ENCODE data around the gene ARHGEF28. TPM values are rescaled to one million over a fixed set of nuclear protein-coding genes. Genes with fewer than 3 reads are reported as not detected.

Gene ARHGEF28
- total and polyA plus RNA-seq, 2 donors (not counting 1 experiment from before 2014, with no cell fraction given): not detected

- Histone ChIP-seq H3K9ac (ENCODE audit: low read length) (no peak overlapping the region), H3K4me3 (ENCODE audit: control extremely low read depth in 1 of 5, extremely low read depth in 1 of 5, insufficient read depth in 1 of 5, low read depth in 2 of 5, low read length in 4 of 5) (no peak overlapping the region), H3K27ac (ENCODE audit: low read length in 2 of 2) (no peak overlapping the region), H3K4me2 (replicated peaks; ENCODE audit: low read depth, low read length, poor library complexity, severe bottlenecking) (no peak overlapping the region), H4K20me1 (ENCODE audit: control insufficient read depth, insufficient read depth, low read length, poor library complexity, severe bottlenecking) (no peaks in the 10 kb centered on the region), H3K9me3 (ENCODE audit: control extremely low read depth in 1 of 3, control insufficient read depth in 2 of 3, insufficient read depth in 1 of 3, low read length in 2 of 3) (no peaks in the 10 kb centered on the region), H2AFZ (ENCODE audit: insufficient read depth, low read depth, low read length, poor library complexity, severe bottlenecking) (no peak overlapping the region), H3K79me2 (ENCODE audit: control insufficient read depth, insufficient read depth, low read length) (no peaks in the 10 kb centered on the region), H3K36me3 (replicated peaks in 1 of 2; ENCODE audit: control extremely low read depth in 1 of 2, control insufficient read depth in 1 of 2, extremely low read depth in 1 of 2, insufficient read depth in 2 of 2, low read length in 1 of 2) (no peaks in the 10 kb centered on the region), H3K4me1 (ENCODE audit: control insufficient read depth in 2 of 2, insufficient read depth in 2 of 2, low read length in 2 of 2) (no peaks in the 10 kb centered on the region), H3K27me3 (replicated peaks in 1 of 4; ENCODE audit: control extremely low read depth in 1 of 4, control insufficient read depth in 3 of 4, insufficient read depth in 4 of 4, low read length in 3 of 4) (peaks cover 0 to 6% (median 2%) of the 10 kb centered on the region in 4 experiments)
- TF ChIP-seq EZH2 (IDR thresholded peaks at IDR 0.05; ENCODE audit: borderline replicate concordance, insufficient read depth, low read depth, low read length, poor library complexity, severe bottlenecking): no peak
- TF ChIP-seq CTCF (IDR thresholded peaks at IDR 0.05): no peak
- Mint-ChIP-seq H3K27me3 (peaks cover 43% of the 10 kb centered on the region), H3K4me3 (no peak overlapping the region), H3K27ac (no peak overlapping the region), H3K9me3 (ENCODE audit: insufficient read depth) (no peaks in the 10 kb centered on the region), H3K4me1 (no peaks in the 10 kb centered on the region)
- intact Hi-C loops (cut with micrococcal nuclease): no loop called here
- CTCF ChIA-PET: interaction anchor here (0.7 kb wide), 1 partner anchor 1452 kb away, joined by 5 read pairs; no protein-coding TSS in a partner anchor
- DNase-seq (no peak), ATAC-seq (ENCODE audit: low read depth) (no peak)
- POLR2A ChIA-PET: no interaction called here
- WGBS (ENCODE audit: insufficient coverage): 100% methylated on average over 1 of the region's 2 CpGs
These were observed 11.6 kb downstream of the ARHGEF28 start for GRCh38 chr5:73637565-73637964.

- intact Hi-C loops (cut with micrococcal nuclease): no loop called here
- Histone ChIP-seq H3K4me3 (ENCODE audit: control extremely low read depth in 1 of 5, extremely low read depth in 1 of 5, insufficient read depth in 1 of 5, low read depth in 2 of 5, low read length in 4 of 5) (no peak overlapping the region), H3K27ac (ENCODE audit: low read length in 2 of 2) (no peak overlapping the region), H3K9ac (ENCODE audit: low read length) (no peak overlapping the region), H3K4me2 (replicated peaks; ENCODE audit: low read depth, low read length, poor library complexity, severe bottlenecking) (no peak overlapping the region), H3K27me3 (replicated peaks in 1 of 4; ENCODE audit: control extremely low read depth in 1 of 4, control insufficient read depth in 3 of 4, insufficient read depth in 4 of 4, low read length in 3 of 4) (peaks cover 0 to 6% (median 2%) of the 10 kb centered on the region in 4 experiments), H3K36me3 (replicated peaks in 1 of 2; ENCODE audit: control extremely low read depth in 1 of 2, control insufficient read depth in 1 of 2, extremely low read depth in 1 of 2, insufficient read depth in 2 of 2, low read length in 1 of 2) (no peaks in the 10 kb centered on the region), H3K9me3 (ENCODE audit: control extremely low read depth in 1 of 3, control insufficient read depth in 2 of 3, insufficient read depth in 1 of 3, low read length in 2 of 3) (no peaks in the 10 kb centered on the region), H3K4me1 (ENCODE audit: control insufficient read depth in 2 of 2, insufficient read depth in 2 of 2, low read length in 2 of 2) (no peaks in the 10 kb centered on the region), H4K20me1 (ENCODE audit: control insufficient read depth, insufficient read depth, low read length, poor library complexity, severe bottlenecking) (no peaks in the 10 kb centered on the region), H3K79me2 (ENCODE audit: control insufficient read depth, insufficient read depth, low read length) (no peaks in the 10 kb centered on the region), H2AFZ (ENCODE audit: insufficient read depth, low read depth, low read length, poor library complexity, severe bottlenecking) (no peak overlapping the region)
- POLR2A ChIA-PET: no interaction called here
- Mint-ChIP-seq H3K4me3 (no peak overlapping the region), H3K9me3 (ENCODE audit: insufficient read depth) (no peaks in the 10 kb centered on the region), H3K4me1 (no peaks in the 10 kb centered on the region), H3K27ac (no peak overlapping the region), H3K27me3 (peaks cover 37% of the 10 kb centered on the region)
- TF ChIP-seq EZH2 (IDR thresholded peaks at IDR 0.05; ENCODE audit: borderline replicate concordance, insufficient read depth, low read depth, low read length, poor library complexity, severe bottlenecking) (no peak), CTCF (IDR thresholded peaks at IDR 0.05) (no peak)
- WGBS (ENCODE audit: insufficient coverage): no CpG with 5 or more reads among the region's 4 CpGs
- CTCF ChIA-PET: interaction anchor here (0.5 kb wide), 1 partner anchor 100 kb away, joined by 3 read pairs; no protein-coding TSS in a partner anchor
- no peak for DNase-seq
- ATAC-seq (ENCODE audit: low read depth): no peak
These were observed 12.5 kb downstream of the ARHGEF28 start for GRCh38 chr5:73638344-73639095.

All from B cell (primary cell).